Measurements from ENCODE around the gene STS. TPM values are rescaled to one million over a fixed set of nuclear protein-coding genes. Genes with fewer than 3 reads are reported as not detected.

STS gene
- total and polyA plus RNA-seq, 10 of the 15 experiments (the other 5 are each of a cell fraction or from before 2014, with no cell fraction given): 1.6 to 19.4 (median 4.7) TPM

GRCh38 chrX:7139202-7140081 is 8.1 kb upstream of the STS start:
- Histone ChIP-seq H3K4me2 (ENCODE audit: control insufficient read depth, insufficient read depth) (no peak overlapping the region), H3K27me3 (replicated peaks in 1 of 2; ENCODE audit: control insufficient read depth in 2 of 2, insufficient read depth in 2 of 2, low read length in 1 of 2) (no peaks in the 10 kb centered on the region), H3K79me2 (ENCODE audit: control insufficient read depth, insufficient read depth, low read length) (peaks cover 24% of the 10 kb centered on the region), H2AFZ (ENCODE audit: control insufficient read depth, low read depth, low read length) (no peak overlapping the region), H3K36me3 (ENCODE audit: control insufficient read depth in 2 of 2, insufficient read depth in 2 of 2, low read length in 1 of 2) (peaks cover 0 to 4% of the 10 kb centered on the region in 2 experiments; a peak in 1 of 4 replicates), H3K4me1 (ENCODE audit: control insufficient read depth, insufficient read depth, low read length) (peaks cover 3% of the 10 kb centered on the region), H3K27ac (ENCODE audit: control insufficient read depth, insufficient read depth) (no peak overlapping the region), H3K4me3 (no peak overlapping the region), H3K9me3 (replicated peaks; ENCODE audit: control insufficient read depth, insufficient read depth, low read length) (no peaks in the 10 kb centered on the region), H3K9ac (ENCODE audit: control insufficient read depth, insufficient read depth, low read length) (no peak overlapping the region), H4K20me1 (ENCODE audit: control insufficient read depth, insufficient read depth) (no peaks in the 10 kb centered on the region)
- BruUV-seq (replicated peaks): no TSS peak
- intact Hi-C loops (cut with micrococcal nuclease; ENCODE audit: unreplicated experiment) (no loop called here), in situ Hi-C loops (cut with MboI) (no loop called here)
- ChIA-PET RAD21 (ENCODE audit: unreplicated experiment) (interaction anchor here (2.1 kb wide), 1 partner anchor 786 kb away, joined by 5 read pairs; no protein-coding TSS in a partner anchor), POLR2A (interaction anchor here (0.8 to 0.9 kb wide), 2 partner anchors 7 to 30 kb away, joined by 3 read pairs; no protein-coding TSS in a partner anchor), CTCF (interaction anchor here (1.4 kb wide), 1 partner anchor 8 kb away, joined by 4 read pairs; no protein-coding TSS in a partner anchor), SMC1A (ENCODE audit: uncharacterized antibody, unreplicated experiment) (interaction anchor here (1.1 to 3.1 kb wide), 3 partner anchors 11 to 124 kb away, joined by 3 to 9 read pairs (median 3); no protein-coding TSS in a partner anchor)
- FAIRE-seq (no peak), ATAC-seq (no peak), DNase-seq (ENCODE audit: low read depth, low spot score) (no peak)
- WGBS (ENCODE audit: insufficient coverage, insufficient replicate concordance, low lambda C conversion rate, missing lambda C conversion rate): 99% methylated on average over 9 of the region's 9 CpGs
- TF ChIP-seq ZSCAN29 (IDR thresholded peaks at IDR 0.05): no peak
- TF ChIP-seq NKRF (conservative IDR thresholded peaks at IDR 0.05): no peak
- TF ChIP-seq RB1 (IDR thresholded peaks at IDR 0.05; ENCODE audit: borderline replicate concordance): no peak
- no peak for TF ChIP-seq ETV6 (conservative IDR thresholded peaks at IDR 0.05 in 1 of 2, IDR thresholded peaks at IDR 0.05 in 1 of 2; ENCODE audit: borderline replicate concordance in 1 of 2, low read depth in 1 of 2)
- no peak for TF ChIP-seq ASH2L (IDR thresholded peaks at IDR 0.05; ENCODE audit: borderline replicate concordance, low read depth)
- TF ChIP-seq ZNF622 (IDR thresholded peaks at IDR 0.05): no peak
- TF ChIP-seq, protein P1, sequence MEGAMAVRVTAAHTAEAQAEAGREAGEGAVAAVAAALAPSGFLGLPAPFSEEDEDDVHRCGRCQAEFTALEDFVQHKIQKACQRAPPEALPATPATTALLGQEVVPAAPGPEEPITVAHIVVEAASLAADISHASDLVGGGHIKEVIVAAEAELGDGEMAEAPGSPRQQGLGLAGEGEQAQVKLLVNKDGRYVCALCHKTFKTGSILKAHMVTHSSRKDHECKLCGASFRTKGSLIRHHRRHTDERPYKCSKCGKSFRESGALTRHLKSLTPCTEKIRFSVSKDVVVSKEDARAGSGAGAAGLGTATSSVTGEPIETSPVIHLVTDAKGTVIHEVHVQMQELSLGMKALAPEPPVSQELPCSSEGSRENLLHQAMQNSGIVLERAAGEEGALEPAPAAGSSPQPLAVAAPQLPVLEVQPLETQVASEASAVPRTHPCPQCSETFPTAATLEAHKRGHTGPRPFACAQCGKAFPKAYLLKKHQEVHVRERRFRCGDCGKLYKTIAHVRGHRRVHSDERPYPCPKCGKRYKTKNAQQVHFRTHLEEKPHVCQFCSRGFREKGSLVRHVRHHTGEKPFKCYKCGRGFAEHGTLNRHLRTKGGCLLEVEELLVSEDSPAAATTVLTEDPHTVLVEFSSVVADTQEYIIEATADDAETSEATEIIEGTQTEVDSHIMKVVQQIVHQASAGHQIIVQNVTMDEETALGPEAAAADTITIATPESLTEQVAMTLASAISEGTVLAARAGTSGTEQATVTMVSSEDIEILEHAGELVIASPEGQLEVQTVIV (IDR thresholded peaks at IDR 0.05; ENCODE audit: borderline replicate concordance, partially characterized antibody): no peak
- TF ChIP-seq WRNIP1 (IDR thresholded peaks at IDR 0.05; ENCODE audit: borderline replicate concordance, low read depth, low read length): no peak
- TF ChIP-seq ZBTB40 (IDR thresholded peaks at IDR 0.05; ENCODE audit: borderline replicate concordance): no peak
- TF ChIP-seq SKIL (IDR thresholded peaks at IDR 0.05; ENCODE audit: low read depth, poor library complexity, severe bottlenecking): no peak

Data from GM12878 (cell line).